ENCODE data around the gene PFDN6.

GRCh38 chr6:33279257-33279695 is 10.1 kb upstream of the PFDN6 start:
- TF ChIP-seq NFRKB (IDR thresholded peaks at IDR 0.05) (no peak), FOXK2 (IDR thresholded peaks at IDR 0.05) (no peak), SUZ12 (IDR thresholded peaks at IDR 0.05) (no peak), LEF1 (IDR thresholded peaks at IDR 0.05; ENCODE audit: borderline replicate concordance) (no peak), HDGF (IDR thresholded peaks at IDR 0.05; ENCODE audit: borderline replicate concordance) (no peak), PKNOX1 (IDR thresholded peaks at IDR 0.05) (no peak)
